WTC11 (cell line): ENCODE results near the gene ROBO2. TPM values are rescaled to one million over a fixed set of nuclear protein-coding genes. Genes with fewer than 3 reads are reported as not detected.

Experiments used
- ATAC-seq: fragments of 200-7000 bp; cut with Tn5 transposase; 2 replicates; pipeline ENCODE4 v1.10.0; 2021; ENCODE audit warnings: mild to moderate bottlenecking, moderate library complexity
- CTCF ChIA-PET: fragments of 300-600 bp; sonication (Branson Sonifier 250); formaldehyde crosslinking; loops from one replicate; lab custom pipeline; 2021; ENCODE audit warnings: antibody characterized with exemption; lab: Charles Lee
- POLR2A ChIA-PET: fragments of 350-600 bp; sonication (Branson Sonifier 250); formaldehyde crosslinking; loops from one replicate; lab custom pipeline; 2021; ENCODE audit warnings: antibody characterized with exemption; lab: Charles Lee
- DNase-seq: peaks from one replicate; pipeline ENCODE4 v3.0.0; 2021; ENCODE audit warnings: low spot score
- H3K27ac Mint-ChIP-seq: 2 replicates; pipeline ENCODE4 v1.8.0; 2021; ENCODE audit warnings: mixed read lengths
- H3K27me3 Mint-ChIP-seq: 2 replicates; pipeline ENCODE4 v1.8.0; 2021; ENCODE audit warnings: low read depth, mild to moderate bottlenecking, moderate library complexity, mixed read lengths
- H3K36me3 Mint-ChIP-seq: 2 replicates; pipeline ENCODE4 v1.8.0; 2021; ENCODE audit warnings: mixed read lengths
- H3K4me1 Mint-ChIP-seq: 2 replicates; pipeline ENCODE4 v1.8.0; 2022; ENCODE audit warnings: mixed read lengths
- H3K4me3 Mint-ChIP-seq: 2 replicates; pipeline ENCODE4 v1.8.0; 2021; ENCODE audit warnings: mild to moderate bottlenecking, moderate library complexity, mixed read lengths
- H3K9me3 Mint-ChIP-seq: 2 replicates; pipeline ENCODE4 v1.8.0; 2021; ENCODE audit warnings: mixed read lengths
- AR ChIP-seq: fragments of 250-450 bp; sonication (Bioruptor Pico); IDR thresholded peaks from 2 replicates; pipeline ENCODE4 v1.9.0; 2021; ENCODE audit warnings: mild to moderate bottlenecking
- CREB1 ChIP-seq: sonication (generic); formaldehyde crosslinking; IDR thresholded peaks from 2 replicates; pipeline ENCODE4 v1.8.0; 2023; ENCODE audit warnings: mild to moderate bottlenecking, missing genetic modification reagents
- EMX1 ChIP-seq: fragments of 250-450 bp; sonication (Bioruptor Pico); IDR thresholded peaks from 2 replicates; pipeline ENCODE4 v1.8.0; 2021; ENCODE audit warnings: mild to moderate bottlenecking
- FOXP1 ChIP-seq: sonication (generic); formaldehyde crosslinking; IDR thresholded peaks from 2 replicates; pipeline ENCODE4 v1.8.0; 2022; ENCODE audit warnings: missing genetic modification reagents, mild to moderate bottlenecking, moderate library complexity, borderline replicate concordance
- GABPB1 ChIP-seq: sonication (generic); formaldehyde crosslinking; IDR thresholded peaks from 2 replicates; pipeline ENCODE4 v1.8.1; 2023; ENCODE audit warnings: mild to moderate bottlenecking, missing genetic modification reagents
- KAT7 ChIP-seq: sonication (generic); formaldehyde crosslinking; IDR thresholded peaks from 2 replicates; pipeline ENCODE4 v1.8.1; 2023; ENCODE audit warnings: missing genetic modification reagents, mild to moderate bottlenecking, borderline replicate concordance
- NR1H2 ChIP-seq: sonication (generic); formaldehyde crosslinking; IDR thresholded peaks from 2 replicates; pipeline ENCODE4 v1.9.0; 2021; ENCODE audit warnings: mild to moderate bottlenecking, moderate library complexity, missing genetic modification reagents
- SOX15 ChIP-seq: fragments of 250-450 bp; sonication (Bioruptor Pico); IDR thresholded peaks from 2 replicates; pipeline ENCODE4 v1.9.0; 2021; ENCODE audit warnings: mild to moderate bottlenecking
- STAT6 ChIP-seq: sonication (generic); formaldehyde crosslinking; conservative IDR thresholded peaks from 2 replicates; pipeline ENCODE4 v1.8.1; 2023; ENCODE audit warnings: mild to moderate bottlenecking, low read depth, missing genetic modification reagents, moderate library complexity
- TCF7 ChIP-seq: sonication (generic); formaldehyde crosslinking; IDR thresholded peaks from 2 replicates; pipeline ENCODE4 v1.8.0; 2022; ENCODE audit warnings: mild to moderate bottlenecking, low read depth, missing genetic modification reagents, moderate library complexity
- TP53 ChIP-seq: sonication (generic); formaldehyde crosslinking; IDR thresholded peaks from 2 replicates; pipeline ENCODE4 v1.8.1; 2023; ENCODE audit warnings: mild to moderate bottlenecking, missing genetic modification reagents
- USF1 ChIP-seq: sonication (generic); formaldehyde crosslinking; IDR thresholded peaks from 2 replicates; pipeline ENCODE4 v1.8.0; 2022; ENCODE audit warnings: mild to moderate bottlenecking, missing genetic modification reagents
- ZMAT4 ChIP-seq: fragments of 250-450 bp; sonication (Bioruptor Pico); IDR thresholded peaks from 2 replicates; pipeline ENCODE4 v1.9.0; 2021; ENCODE audit warnings: mild to moderate bottlenecking
- ZNF219 ChIP-seq: sonication (generic); formaldehyde crosslinking; IDR thresholded peaks from 2 replicates; pipeline ENCODE4 v1.8.0; 2023; ENCODE audit warnings: missing genetic modification reagents, mild to moderate bottlenecking, borderline replicate concordance
- ZNF263 ChIP-seq: sonication (generic); formaldehyde crosslinking; IDR thresholded peaks from 2 replicates; pipeline ENCODE4 v1.8.1; 2022; ENCODE audit warnings: low read depth, mild to moderate bottlenecking, moderate library complexity, missing genetic modification reagents
- ZNF425 ChIP-seq: fragments of 250-450 bp; sonication (Bioruptor Pico); conservative IDR thresholded peaks from 2 replicates; pipeline ENCODE4 v1.9.0; 2021; ENCODE audit warnings: mild to moderate bottlenecking
- total RNA-seq: library from RNA; stranded (reverse); gene quantifications from 3 replicates; pipeline ENCODE4 v1.2.3, GENCODE V29; 2021

ROBO2 gene
- total RNA-seq, 1 experiment from 2014 or later, result 11.7 TPM

GRCh38 chr3:77668376-77668775, 628.5 kb downstream of the ROBO2 start (continued):
- TF ChIP-seq ZMAT4 (CRISPR knock-in tag) (no peak), TCF7 (CRISPR knock-in tag) (no peak), FOXP1 (CRISPR knock-in tag) (no peak), AR (CRISPR knock-in tag) (no peak), USF1 (CRISPR knock-in tag) (no peak), CREB1 (CRISPR knock-in tag) (no peak), ZNF219 (CRISPR knock-in tag) (no peak), GABPB1 (CRISPR knock-in tag) (no peak), ZNF263 (CRISPR knock-in tag) (no peak), STAT6 (CRISPR knock-in tag) (no peak), ZNF425 (CRISPR knock-in tag) (no peak), SOX15 (CRISPR knock-in tag) (no peak)

- ChIA-PET CTCF (no interaction called here), POLR2A (no interaction called here)
- H3K27ac Mint-ChIP-seq, result no peak overlapping the region
- H3K9me3 Mint-ChIP-seq, result peaks cover 20% of the 10 kb centered on the region
- ATAC-seq, result no peak
- no peaks in the 10 kb centered on the region for H3K4me1 Mint-ChIP-seq
- TF ChIP-seq KAT7 (CRISPR knock-in tag) (no peak), SOX15 (CRISPR knock-in tag) (no peak), NR1H2 (CRISPR knock-in tag) (no peak), TP53 (CRISPR knock-in tag) (no peak)
- TF ChIP-seq, all 79 proteins: peak for 0
- no peak for DNase-seq
- Mint-ChIP-seq H3K36me3 (peaks cover 13% of the 10 kb centered on the region), H3K27me3 (no peaks in the 10 kb centered on the region), H3K4me3 (no peak overlapping the region)
These were observed 632.1 kb downstream of the ROBO2 start for GRCh38 chr3:77672016-77672415.

- H3K27me3 Mint-ChIP-seq, result no peaks in the 10 kb centered on the region
- H3K36me3 Mint-ChIP-seq, result peaks cover 29% of the 10 kb centered on the region
- TF ChIP-seq USF1 (CRISPR knock-in tag) (no peak), EMX1 (CRISPR knock-in tag) (no peak)
- H3K4me3 Mint-ChIP-seq, result no peak overlapping the region
- DNase-seq (no peak), ATAC-seq (no peak)
- H3K27ac Mint-ChIP-seq, result no peak overlapping the region
- ChIA-PET CTCF (no interaction called here), POLR2A (no interaction called here)
- H3K9me3 Mint-ChIP-seq, result peaks cover 29% of the 10 kb centered on the region
- peaks cover 28% of the 10 kb centered on the region for H3K4me1 Mint-ChIP-seq
These were observed 642.3 kb downstream of the ROBO2 start for GRCh38 chr3:77682162-77682561.
